MM.1S (cell line): ENCODE results near the gene PMFBP1.
"Not testable (repeated sequence)": the region's sequence is repeated elsewhere in the genome, so short reads cannot be mapped to it uniquely, and the experiment has no call there.

ENCODE experiments used
- EZH2 ChIP-seq: fragments of 300-600 bp; sonication (generic); optimal IDR thresholded peaks from 2 replicates; pipeline ENCODE3; 2017; ENCODE audit warnings: low read depth, mild to moderate bottlenecking, antibody characterized with exemption, low read length, mixed read lengths
- TF ChIP-seq, protein P1 (sequence below): fragments of 300-600 bp; sonication (generic); IDR thresholded peaks from 2 replicates; pipeline ENCODE4 v1.5.1; 2016; ENCODE audit warnings: antibody characterized with exemption, low read length, mixed read lengths

DNA sequence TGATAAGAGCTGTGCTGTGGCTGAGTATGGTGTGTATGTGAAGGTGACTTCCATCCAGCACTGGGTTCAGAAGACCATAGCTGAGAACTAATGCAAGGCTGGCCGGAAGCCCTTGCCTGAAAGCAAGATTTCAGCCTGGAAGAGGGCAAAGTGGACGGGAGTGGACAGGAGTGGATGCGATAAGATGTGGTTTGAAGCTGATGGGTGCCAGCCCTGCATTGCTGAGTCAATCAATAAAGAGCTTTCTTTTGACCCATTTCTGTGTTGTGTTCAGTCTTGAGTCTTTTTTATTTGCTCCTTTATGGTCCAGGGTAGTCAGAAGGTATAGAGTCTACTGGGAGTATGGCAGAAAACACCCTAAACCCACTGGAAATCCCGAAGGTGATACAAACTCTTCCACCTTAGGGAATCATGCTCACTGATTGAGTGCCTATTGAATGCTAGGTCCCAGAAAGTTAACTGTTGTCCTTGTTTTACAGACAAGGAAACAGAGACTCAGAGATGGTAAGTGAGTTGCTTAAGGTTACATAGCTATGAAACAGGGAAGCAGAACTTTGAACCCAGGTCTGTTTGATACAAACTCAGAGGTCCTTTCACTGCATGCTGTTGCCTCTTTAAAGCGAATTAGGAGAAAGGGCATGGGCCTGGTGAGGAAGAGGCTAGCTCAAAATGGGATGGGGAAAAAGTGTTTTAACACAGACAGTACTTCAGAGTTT, 94.8 kb downstream of the PMFBP1 start:
- TF ChIP-seq, protein P1, sequence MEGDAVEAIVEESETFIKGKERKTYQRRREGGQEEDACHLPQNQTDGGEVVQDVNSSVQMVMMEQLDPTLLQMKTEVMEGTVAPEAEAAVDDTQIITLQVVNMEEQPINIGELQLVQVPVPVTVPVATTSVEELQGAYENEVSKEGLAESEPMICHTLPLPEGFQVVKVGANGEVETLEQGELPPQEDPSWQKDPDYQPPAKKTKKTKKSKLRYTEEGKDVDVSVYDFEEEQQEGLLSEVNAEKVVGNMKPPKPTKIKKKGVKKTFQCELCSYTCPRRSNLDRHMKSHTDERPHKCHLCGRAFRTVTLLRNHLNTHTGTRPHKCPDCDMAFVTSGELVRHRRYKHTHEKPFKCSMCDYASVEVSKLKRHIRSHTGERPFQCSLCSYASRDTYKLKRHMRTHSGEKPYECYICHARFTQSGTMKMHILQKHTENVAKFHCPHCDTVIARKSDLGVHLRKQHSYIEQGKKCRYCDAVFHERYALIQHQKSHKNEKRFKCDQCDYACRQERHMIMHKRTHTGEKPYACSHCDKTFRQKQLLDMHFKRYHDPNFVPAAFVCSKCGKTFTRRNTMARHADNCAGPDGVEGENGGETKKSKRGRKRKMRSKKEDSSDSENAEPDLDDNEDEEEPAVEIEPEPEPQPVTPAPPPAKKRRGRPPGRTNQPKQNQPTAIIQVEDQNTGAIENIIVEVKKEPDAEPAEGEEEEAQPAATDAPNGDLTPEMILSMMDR, result not testable (repeated sequence)
- TF ChIP-seq EZH2, result not testable (repeated sequence)
